OCI-LY7 (cell line): ENCODE measurements around the gene TRANK1.

ENCODE experiments used
- EZH2phosphoT487 ChIP-seq: fragments of 200-600 bp; sonication (generic); IDR thresholded peaks from 2 replicates; pipeline ENCODE4 v1.6.1; 2018; ENCODE audit warnings: low read depth, borderline replicate concordance, mild to moderate bottlenecking, mixed run types, antibody characterized with exemption, low read length, moderate library complexity, mixed read lengths
- TF ChIP-seq, protein P1 (sequence below): fragments of 200-600 bp; sonication (generic); conservative IDR thresholded peaks from 2 replicates; pipeline ENCODE4 v1.5.1; 2014; ENCODE audit warnings: mild to moderate bottlenecking, antibody characterized with exemption, low read length, moderate library complexity, mixed read lengths

DNA sequence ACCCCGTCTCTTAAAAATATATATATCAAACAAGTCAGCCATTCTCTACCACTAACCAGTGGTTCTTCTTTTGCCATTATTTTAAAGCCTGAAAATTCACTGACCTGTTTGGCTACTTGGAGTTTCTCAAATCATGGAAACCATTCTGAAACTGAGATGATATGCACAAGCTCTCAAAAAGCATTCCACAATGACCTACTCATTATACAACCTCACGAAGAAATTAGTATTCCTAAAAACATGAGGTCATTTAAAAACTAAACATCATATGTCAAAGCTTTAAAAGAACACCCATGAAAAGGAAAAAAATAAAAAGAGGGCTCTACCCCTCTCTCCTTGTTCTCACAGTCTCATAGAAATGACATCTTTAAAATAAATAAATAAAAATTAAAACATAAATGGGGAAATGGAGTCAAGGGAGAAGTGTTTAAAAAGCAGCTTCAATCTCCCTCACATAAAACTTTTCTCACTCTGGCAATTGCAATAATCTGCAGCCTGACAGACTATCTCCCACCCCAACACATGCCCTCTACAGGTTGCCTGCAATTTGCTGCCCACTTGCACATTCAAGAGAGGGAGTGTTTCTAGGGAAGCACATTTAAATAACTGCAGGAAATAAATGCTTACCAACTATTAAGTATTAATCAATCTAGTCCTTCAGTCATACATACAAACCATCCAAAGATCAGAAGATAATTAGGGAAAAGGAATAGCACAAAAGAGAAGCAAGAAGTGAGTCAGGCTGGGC, 73.3 kb downstream of the TRANK1 start:
- TF ChIP-seq, protein P1, sequence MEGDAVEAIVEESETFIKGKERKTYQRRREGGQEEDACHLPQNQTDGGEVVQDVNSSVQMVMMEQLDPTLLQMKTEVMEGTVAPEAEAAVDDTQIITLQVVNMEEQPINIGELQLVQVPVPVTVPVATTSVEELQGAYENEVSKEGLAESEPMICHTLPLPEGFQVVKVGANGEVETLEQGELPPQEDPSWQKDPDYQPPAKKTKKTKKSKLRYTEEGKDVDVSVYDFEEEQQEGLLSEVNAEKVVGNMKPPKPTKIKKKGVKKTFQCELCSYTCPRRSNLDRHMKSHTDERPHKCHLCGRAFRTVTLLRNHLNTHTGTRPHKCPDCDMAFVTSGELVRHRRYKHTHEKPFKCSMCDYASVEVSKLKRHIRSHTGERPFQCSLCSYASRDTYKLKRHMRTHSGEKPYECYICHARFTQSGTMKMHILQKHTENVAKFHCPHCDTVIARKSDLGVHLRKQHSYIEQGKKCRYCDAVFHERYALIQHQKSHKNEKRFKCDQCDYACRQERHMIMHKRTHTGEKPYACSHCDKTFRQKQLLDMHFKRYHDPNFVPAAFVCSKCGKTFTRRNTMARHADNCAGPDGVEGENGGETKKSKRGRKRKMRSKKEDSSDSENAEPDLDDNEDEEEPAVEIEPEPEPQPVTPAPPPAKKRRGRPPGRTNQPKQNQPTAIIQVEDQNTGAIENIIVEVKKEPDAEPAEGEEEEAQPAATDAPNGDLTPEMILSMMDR, result peak; percentile 59
- TF ChIP-seq EZH2phosphoT487, result no peak
